Naive thymus-derived CD4-positive, alpha-beta T cell (primary cell): ENCODE data around the gene TGM2. TPM values are rescaled to one million over a fixed set of nuclear protein-coding genes. Genes with fewer than 3 reads are reported as not detected.

Source experiments
- ATAC-seq: fragments of 150-1000 bp; cut with Tn5 transposase; 2 replicates; pipeline ENCODE4 v1.10.0; 2021; ENCODE audit warnings: mild to moderate bottlenecking, moderate library complexity
- CTCF ChIA-PET: fragments of 350-600 bp; sonication (Branson Sonifier 250); formaldehyde crosslinking; loops from one replicate; lab custom pipeline; 2021; ENCODE audit warnings: antibody characterized with exemption; lab: Charles Lee
- POLR2A ChIA-PET: fragments of 350-600 bp; sonication (Branson Sonifier 250); formaldehyde crosslinking; loops from one replicate; lab custom pipeline; 2021; ENCODE audit warnings: antibody characterized with exemption, inconsistent platforms; lab: Charles Lee
- DNase-seq, 9 donors: peaks; one replicate each; pipeline versions ENCODE4 v3.0.0 to v3.0.0-alpha.2; 2020 to 2022; ENCODE audit warnings: mixed read lengths in 1 of 9
- H3K27ac ChIP-seq: one replicate; pipeline ENCODE4 v1.7.0; 2013; ENCODE audit warnings: mild to moderate bottlenecking, low read depth, low read length, moderate library complexity
- H3K27me3 ChIP-seq, 2 donors: one replicate each; pipeline ENCODE4 v1.7.0; 2013; ENCODE audit warnings: low read length in 2 of 2, mild to moderate bottlenecking in 2 of 2, moderate library complexity in 2 of 2; ENCODE audit not compliant: control insufficient read depth in 2 of 2, insufficient read depth in 2 of 2
- H3K36me3 ChIP-seq, 3 experiments: 1 replicate in 2 of 3; 2 replicates in 1 of 3; pipeline ENCODE4 v1.7.0; 2013; ENCODE audit warnings: low read length in 3 of 3, mild to moderate bottlenecking in 3 of 3, moderate library complexity in 1 of 3; ENCODE audit not compliant: insufficient read depth in 3 of 3, control insufficient read depth in 2 of 3
- H3K4me1 ChIP-seq, 2 donors: one replicate each; pipeline ENCODE4 v1.7.0; 2013; ENCODE audit warnings: low read length in 2 of 2, mild to moderate bottlenecking in 2 of 2, moderate library complexity in 1 of 2; ENCODE audit not compliant: control insufficient read depth in 2 of 2, insufficient read depth in 2 of 2
- H3K4me3 ChIP-seq: 2 replicates; pipeline ENCODE4 v1.7.0; 2013; ENCODE audit warnings: mild to moderate bottlenecking, low read length
- H3K9me3 ChIP-seq, 3 experiments: 1 replicate in 2 of 3; 2 replicates in 1 of 3; pipeline ENCODE4 v1.7.0; 2013; ENCODE audit warnings: low read length in 3 of 3; ENCODE audit not compliant: control insufficient read depth in 2 of 3
- H3K27ac Mint-ChIP-seq, 9 donors: one replicate each; pipeline ENCODE4 v1.8.0; 2020 to 2022; ENCODE audit warnings: mixed read lengths in 9 of 9, mild to moderate bottlenecking in 8 of 9, moderate library complexity in 5 of 9, inconsistent platforms in 2 of 9
- H3K27me3 Mint-ChIP-seq, 5 donors: one replicate each; pipeline ENCODE4 v1.8.0; 2021 to 2022; ENCODE audit warnings: mixed read lengths in 5 of 5, mild to moderate bottlenecking in 1 of 5
- H3K36me3 Mint-ChIP-seq, 5 donors: one replicate each; pipeline ENCODE4 v1.8.0; 2020 to 2022; ENCODE audit warnings: mixed read lengths in 5 of 5, mild to moderate bottlenecking in 3 of 5, inconsistent platforms in 1 of 5
- H3K4me1 Mint-ChIP-seq, 7 donors: one replicate each; pipeline ENCODE4 v1.8.0; 2020 to 2022; ENCODE audit warnings: mixed read lengths in 7 of 7, mild to moderate bottlenecking in 3 of 7, inconsistent platforms in 1 of 7
- H3K4me3 Mint-ChIP-seq, 10 donors: one replicate each; pipeline ENCODE4 v1.8.0; 2020 to 2022; ENCODE audit warnings: mild to moderate bottlenecking in 10 of 10, mixed read lengths in 10 of 10, moderate library complexity in 6 of 10, inconsistent platforms in 2 of 10
- H3K9me3 Mint-ChIP-seq, 11 donors: one replicate each; pipeline ENCODE4 v1.8.0; 2020 to 2022; ENCODE audit warnings: mixed read lengths in 11 of 11, mild to moderate bottlenecking in 4 of 11, inconsistent platforms in 1 of 11, moderate library complexity in 1 of 11
- intact Hi-C, 2 donors: fragments of 100-400 bp; cut with micrococcal nuclease; formaldehyde crosslinking; loops; one replicate each; pipeline ENCODE4 v1.15.1; 2023
- polyA plus RNA-seq, 2 donors: library from polyadenylated mRNA; unstranded; fragments of 300-500 nt; fragmentation: Illumina TruSeq; gene quantifications; one replicate each; pipeline ENCODE4 v1.2.3, GENCODE V29; 2021
- total RNA-seq, 6 experiments: library from RNA in 5 of 6; stranded (reverse) in 5 of 6; gene quantifications; 1 replicate in 5 of 6; 2 replicates in 1 of 6; pipeline ENCODE4 v1.2.3 and lab custom pipeline; 2021 to 2026

The TGM2 gene
- total and polyA plus RNA-seq, 7 experiments from 2014 or later: 0.11 to 0.94 (median 0.19) TPM; not detected in 2

GRCh38 chr20:38093641-38094077 lies 71.4 kb downstream of the TGM2 start:
- H3K27ac ChIP-seq: no peak overlapping the region
- H3K27me3 ChIP-seq: no peaks in the 10 kb centered on the region
- H3K36me3 Mint-ChIP-seq: peaks cover 3 to 31% (median 16%) of the 10 kb centered on the region in 5 donors
- peaks cover 0 to 29% of the 10 kb centered on the region in 2 donors for H3K4me1 ChIP-seq
- no peak overlapping the region for H3K4me3 Mint-ChIP-seq
- peaks cover 0 to under 1% (median 0%) of the 10 kb centered on the region in 11 donors for H3K9me3 Mint-ChIP-seq
- intact Hi-C loops: no loop called here
- no peaks in the 10 kb centered on the region for H3K9me3 ChIP-seq
- no peak for ATAC-seq
- peak overlapping the region in 3 of 9 donors; percentile 4 to 45 (median 34) for H3K27ac Mint-ChIP-seq
- CTCF ChIA-PET: no interaction called here
- H3K27me3 Mint-ChIP-seq: peaks cover 0 to under 1% (median 0%) of the 10 kb centered on the region in 5 donors
- H3K4me3 ChIP-seq: no peak overlapping the region
- H3K4me1 Mint-ChIP-seq: peaks cover 15 to 38% (median 22%) of the 10 kb centered on the region in 7 donors
- POLR2A ChIA-PET: no interaction called here
- peaks cover 0 to 29% (median 7%) of the 10 kb centered on the region in 3 experiments for H3K36me3 ChIP-seq
- no peak for DNase-seq

- Histone ChIP-seq H3K4me1 (peaks cover 0 to 29% of the 10 kb centered on the region in 2 donors), H3K9me3 (no peaks in the 10 kb centered on the region), H3K27ac (no peak overlapping the region), H3K4me3 (no peak overlapping the region), H3K27me3 (no peaks in the 10 kb centered on the region), H3K36me3 (peaks cover 0 to 37% (median 7%) of the 10 kb centered on the region in 3 experiments)
- no peaks in the 10 kb centered on the region for H3K27me3 Mint-ChIP-seq
- no peak overlapping the region for H3K4me3 Mint-ChIP-seq
- no peaks in the 10 kb centered on the region for H3K9me3 Mint-ChIP-seq
- ATAC-seq (no peak), DNase-seq (no peak)
- H3K4me1 Mint-ChIP-seq: peaks cover 15 to 38% (median 22%) of the 10 kb centered on the region in 7 donors
- peak overlapping the region in 2 of 9 donors; percentile 1 to 33 for H3K27ac Mint-ChIP-seq
- H3K36me3 Mint-ChIP-seq: peaks cover 6 to 33% (median 18%) of the 10 kb centered on the region in 5 donors
- CTCF ChIA-PET: no interaction called here
- intact Hi-C loops: no loop called here
- POLR2A ChIA-PET: no interaction called here
These were observed 72.2 kb downstream of the TGM2 start for GRCh38 chr20:38092915-38093314.

GRCh38 chr20:38092260-38092857 lies 72.7 kb downstream of the TGM2 start:
- DNase-seq (no peak), ATAC-seq (no peak)
- Mint-ChIP-seq H3K9me3 (no peaks in the 10 kb centered on the region), H3K27ac (peak overlapping the region in 4 of 9 donors; percentile 48 to 80 (median 56)), H3K36me3 (peaks cover 5 to 36% (median 14%) of the 10 kb centered on the region in 5 donors), H3K4me3 (no peak overlapping the region), H3K27me3 (no peaks in the 10 kb centered on the region), H3K4me1 (peaks cover 15 to 38% (median 22%) of the 10 kb centered on the region in 7 donors)
- no peaks in the 10 kb centered on the region for H3K27me3 ChIP-seq
- ChIA-PET POLR2A (no interaction called here), CTCF (no interaction called here)
- H3K27ac ChIP-seq: no peak overlapping the region
- intact Hi-C loops: no loop called here
- no peaks in the 10 kb centered on the region for H3K9me3 ChIP-seq
- peaks cover 0 to 29% of the 10 kb centered on the region in 2 donors for H3K4me1 ChIP-seq
- H3K4me3 ChIP-seq: no peak overlapping the region
- H3K36me3 ChIP-seq: peaks cover 0 to 42% (median 7%) of the 10 kb centered on the region in 3 experiments

GRCh38 chr20:38091441-38092216 lies 73.4 kb downstream of the TGM2 start:
- Histone ChIP-seq H3K9me3 (no peaks in the 10 kb centered on the region), H3K4me3 (no peak overlapping the region), H3K27me3 (no peaks in the 10 kb centered on the region), H3K36me3 (peaks cover 0 to 50% (median 7%) of the 10 kb centered on the region in 3 experiments), H3K27ac (peak overlapping the region; percentile 23), H3K4me1 (peaks cover 0 to 29% of the 10 kb centered on the region in 2 donors)
- H3K27me3 Mint-ChIP-seq: no peaks in the 10 kb centered on the region
- no peak overlapping the region for H3K4me3 Mint-ChIP-seq
- ATAC-seq (peak; percentile 48), DNase-seq (no peak)
- no peaks in the 10 kb centered on the region for H3K9me3 Mint-ChIP-seq
- ChIA-PET POLR2A (no interaction called here), CTCF (no interaction called here)
- intact Hi-C loops: no loop called here
- H3K36me3 Mint-ChIP-seq: peaks cover 8 to 40% (median 18%) of the 10 kb centered on the region in 5 donors
- peaks cover 15 to 38% (median 22%) of the 10 kb centered on the region in 7 donors for H3K4me1 Mint-ChIP-seq
- peak overlapping the region in 7 of 9 donors; percentile 34 to 80 (median 48) for H3K27ac Mint-ChIP-seq

- ChIA-PET POLR2A (no interaction called here), CTCF (no interaction called here)
- peaks cover 13 to 47% (median 29%) of the 10 kb centered on the region in 5 donors for H3K36me3 Mint-ChIP-seq
- no peak overlapping the region for H3K27ac ChIP-seq
- DNase-seq (no peak), ATAC-seq (no peak)
- H3K27me3 ChIP-seq: no peaks in the 10 kb centered on the region
- peaks cover 0 to 29% of the 10 kb centered on the region in 2 donors for H3K4me1 ChIP-seq
- no peaks in the 10 kb centered on the region for H3K9me3 ChIP-seq
- no peak overlapping the region for H3K4me3 ChIP-seq
- H3K27me3 Mint-ChIP-seq: no peaks in the 10 kb centered on the region
- H3K4me3 Mint-ChIP-seq: no peak overlapping the region
- intact Hi-C loops: no loop called here
- H3K9me3 Mint-ChIP-seq: no peaks in the 10 kb centered on the region
- peaks cover 14 to 37% (median 21%) of the 10 kb centered on the region in 7 donors for H3K4me1 Mint-ChIP-seq
- H3K27ac Mint-ChIP-seq: peak overlapping the region in 1 of 9 donors; percentile 54
- H3K36me3 ChIP-seq: peaks cover 0 to 65% (median 7%) of the 10 kb centered on the region in 3 experiments
These were observed 75.0 kb downstream of the TGM2 start for GRCh38 chr20:38090061-38090460.

- peaks cover 14 to 50% (median 30%) of the 10 kb centered on the region in 5 donors for H3K36me3 Mint-ChIP-seq
These were observed 75.6 kb downstream of the TGM2 start for GRCh38 chr20:38089500-38089899.

More at GRCh38 chr20:38089500-38089899, 75.6 kb downstream of the TGM2 start:
- Mint-ChIP-seq H3K9me3 (no peaks in the 10 kb centered on the region), H3K4me1 (peaks cover 9 to 31% (median 16%) of the 10 kb centered on the region in 7 donors), H3K27ac (peak overlapping the region in 1 of 9 donors; percentile 9), H3K4me3 (no peak overlapping the region), H3K27me3 (no peaks in the 10 kb centered on the region)
- Histone ChIP-seq H3K4me1 (peaks cover 0 to 25% of the 10 kb centered on the region in 2 donors), H3K4me3 (no peak overlapping the region), H3K36me3 (peaks cover 0 to 71% (median 7%) of the 10 kb centered on the region in 3 experiments), H3K9me3 (no peaks in the 10 kb centered on the region), H3K27ac (no peak overlapping the region), H3K27me3 (no peaks in the 10 kb centered on the region)
- ChIA-PET CTCF (no interaction called here), POLR2A (no interaction called here)
- intact Hi-C loops: no loop called here
- DNase-seq (no peak), ATAC-seq (no peak)
